ENCODE results near the gene DIP2A. TPM values are rescaled to one million over a fixed set of nuclear protein-coding genes. Genes with fewer than 3 reads are reported as not detected.

The DIP2A gene
- total and polyA plus RNA-seq, 4 donors, result 5.3 to 61.5 (median 28.0) TPM

DNA sequence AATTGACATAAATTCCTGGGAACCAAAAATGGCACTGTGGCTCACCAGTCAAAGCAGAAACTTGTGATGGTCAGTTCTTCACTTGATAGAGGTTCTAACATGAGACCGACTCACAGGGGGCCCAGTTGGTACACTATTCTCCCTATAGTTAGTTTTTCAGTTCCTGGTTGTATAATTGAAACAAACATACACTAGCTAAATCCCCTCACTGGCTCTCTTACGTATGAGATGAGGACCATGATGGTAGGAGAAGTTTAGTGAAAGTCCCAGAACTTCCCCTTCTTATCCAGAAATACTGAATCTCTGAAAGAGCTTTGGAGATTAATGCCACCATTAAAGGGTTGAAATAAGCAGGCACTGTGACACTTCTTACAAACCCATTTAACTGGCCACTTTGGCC lies 148.9 kb downstream of the DIP2A start:
- peaks cover 5% of the 10 kb centered on the region for H3K9me3 ChIP-seq (ENCODE audit: control insufficient read depth, low read length)

DNA sequence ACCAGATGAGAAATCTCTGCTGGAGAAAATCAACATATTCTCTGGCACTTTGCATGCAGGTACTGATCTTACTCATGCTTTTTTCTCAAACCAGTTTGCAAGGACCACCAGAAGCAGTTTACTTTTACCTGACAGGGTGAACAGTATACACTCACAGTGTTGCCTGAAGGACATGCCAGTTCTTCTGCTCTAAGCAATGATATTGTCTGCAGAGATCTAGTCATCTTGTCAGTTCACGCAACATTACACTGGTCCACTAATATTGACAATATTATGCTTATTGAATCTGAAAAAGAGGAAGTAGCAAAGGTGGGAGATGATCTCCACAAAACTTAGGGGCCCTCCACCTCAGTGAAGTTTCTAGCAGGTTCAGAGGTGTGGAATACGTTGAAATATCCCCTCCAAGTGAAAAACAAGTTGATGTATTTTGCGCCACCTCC lies 150.0 kb downstream of the DIP2A start:
- intact Hi-C loops (cut with DNase I), result no loop called here
- Histone ChIP-seq H3K4me3 (ENCODE audit: low read length in 2 of 2) (no peak overlapping the region), H3K9me3 (ENCODE audit: control insufficient read depth, low read length) (peaks cover 5% of the 10 kb centered on the region), H3K27me3 (ENCODE audit: control insufficient read depth in 1 of 2, insufficient read depth in 2 of 2, low read length in 1 of 2) (no peaks in the 10 kb centered on the region), H3K4me1 (ENCODE audit: control insufficient read depth in 1 of 2, insufficient read depth in 2 of 2, low read length in 2 of 2) (no peaks in the 10 kb centered on the region), H3K27ac (ENCODE audit: low read depth in 1 of 2, low read length in 2 of 2) (no peak overlapping the region), H3K36me3 (ENCODE audit: control insufficient read depth in 1 of 2, insufficient read depth in 2 of 2, low read length in 1 of 2) (no peaks in the 10 kb centered on the region)
- ATAC-seq (ENCODE audit: low FRiP score), result no peak
- 83% methylated on average over 3 of the region's 3 CpGs for WGBS, 2 donors
- no peak for DNase-seq

More for the DNA sequence above, 148.9 kb downstream of the DIP2A start:
- 91% methylated on average over 2 of the region's 2 CpGs for WGBS, 2 donors
- Histone ChIP-seq H3K27me3 (ENCODE audit: control insufficient read depth in 1 of 2, insufficient read depth in 2 of 2, low read length in 1 of 2) (no peaks in the 10 kb centered on the region), H3K36me3 (ENCODE audit: control insufficient read depth in 1 of 2, insufficient read depth in 2 of 2, low read length in 1 of 2) (no peaks in the 10 kb centered on the region), H3K27ac (ENCODE audit: low read depth in 1 of 2, low read length in 2 of 2) (no peak overlapping the region), H3K4me1 (ENCODE audit: control insufficient read depth in 1 of 2, insufficient read depth in 2 of 2, low read length in 2 of 2) (no peaks in the 10 kb centered on the region), H3K4me3 (ENCODE audit: low read length in 2 of 2) (no peak overlapping the region)
- DNase-seq (no peak), ATAC-seq (ENCODE audit: low FRiP score) (no peak)
- intact Hi-C loops (cut with DNase I), result no loop called here

DNA sequence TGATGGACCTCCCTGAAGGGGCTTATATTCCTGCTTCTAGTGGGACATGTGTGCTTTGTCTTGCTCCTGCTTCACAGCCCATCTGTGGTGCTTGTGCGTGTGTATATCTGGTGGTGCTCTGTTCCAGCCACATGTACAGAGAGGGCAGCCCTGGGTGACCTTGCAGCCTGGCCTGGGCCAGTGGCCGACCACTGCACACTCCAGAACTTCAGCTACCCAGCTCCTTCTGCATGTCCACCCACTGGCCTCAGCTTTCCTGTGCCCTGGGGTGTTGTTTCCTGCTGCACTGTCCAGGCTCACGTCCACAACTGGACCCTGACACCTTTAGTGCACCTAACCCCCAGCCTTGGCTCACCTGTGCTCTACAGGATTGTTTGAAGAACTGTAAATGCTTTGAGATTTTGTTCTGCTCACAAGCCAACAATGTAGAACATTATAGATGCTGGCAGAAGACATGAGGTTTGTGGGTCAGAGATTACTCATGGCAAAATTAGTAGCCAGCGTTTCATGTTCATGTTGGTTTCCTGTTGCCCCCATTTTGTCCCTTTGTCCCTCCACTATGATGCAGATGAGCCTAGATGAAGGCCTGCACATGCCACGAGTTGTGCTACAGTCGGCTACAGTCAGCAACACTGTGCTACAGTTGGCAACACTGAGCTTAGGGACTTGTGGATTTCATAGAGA lies 151.5 kb downstream of the DIP2A start:
- Histone ChIP-seq H3K9me3 (ENCODE audit: control insufficient read depth, low read length) (peaks cover 5% of the 10 kb centered on the region), H3K4me3 (ENCODE audit: low read length in 2 of 2) (no peak overlapping the region), H3K36me3 (ENCODE audit: control insufficient read depth in 1 of 2, insufficient read depth in 2 of 2, low read length in 1 of 2) (no peaks in the 10 kb centered on the region), H3K27ac (ENCODE audit: low read depth in 1 of 2, low read length in 2 of 2) (no peak overlapping the region), H3K27me3 (ENCODE audit: control insufficient read depth in 1 of 2, insufficient read depth in 2 of 2, low read length in 1 of 2) (no peaks in the 10 kb centered on the region), H3K4me1 (ENCODE audit: control insufficient read depth in 1 of 2, insufficient read depth in 2 of 2, low read length in 2 of 2) (no peaks in the 10 kb centered on the region)
- 79 to 91% methylated on average over 6 of the region's 6 CpGs for WGBS, 2 donors
- DNase-seq (no peak), ATAC-seq (ENCODE audit: low FRiP score) (no peak)
- intact Hi-C loops (cut with DNase I), result no loop called here

DNA sequence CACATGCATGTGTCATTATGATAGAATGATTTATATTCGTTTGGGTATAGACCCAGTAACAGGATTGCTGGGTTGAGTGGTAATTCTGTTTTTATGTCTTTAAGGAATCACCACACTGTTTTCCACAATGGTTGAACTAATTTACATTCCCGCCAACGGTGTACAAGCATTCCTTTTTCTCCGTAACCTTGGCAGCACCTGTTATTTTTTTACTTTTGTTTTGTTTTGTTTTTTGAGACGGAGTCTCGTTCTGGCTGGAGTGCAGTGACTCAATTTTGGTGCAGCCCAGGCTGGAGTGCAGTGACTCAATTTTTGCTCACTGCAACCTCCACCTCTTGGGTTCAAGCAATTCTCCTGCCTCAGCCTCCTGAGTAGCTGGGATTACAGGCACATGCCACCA lies 154.7 kb downstream of the DIP2A start:
- WGBS, 2 donors, result 55 to 62% methylated on average over 6 of the region's 6 CpGs
- no peak for ATAC-seq (ENCODE audit: low FRiP score)

DNA sequence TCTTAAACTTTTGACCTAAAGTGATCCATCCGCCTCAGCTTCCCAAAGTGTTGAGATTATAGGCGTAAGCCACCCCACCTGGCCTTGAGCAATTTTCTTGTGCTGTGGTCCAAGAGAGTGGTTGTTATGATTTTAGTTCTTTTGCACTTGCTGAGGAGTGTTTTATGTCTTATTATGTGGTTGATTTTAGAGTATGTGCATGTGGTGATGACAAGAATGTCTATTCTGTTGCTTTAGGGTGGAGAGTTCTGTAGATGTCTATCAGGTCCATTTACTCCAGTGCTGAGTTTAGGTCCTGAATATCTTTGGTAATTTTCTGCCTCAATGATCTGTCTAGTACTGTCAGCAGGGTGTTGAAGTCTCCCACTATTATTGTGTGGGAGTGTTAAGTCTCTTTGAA lies 157.4 kb downstream of the DIP2A start:
- ATAC-seq (ENCODE audit: low FRiP score) (no peak), DNase-seq (no peak)
- H3K4me1 ChIP-seq (ENCODE audit: control insufficient read depth in 1 of 2, insufficient read depth in 2 of 2, low read length in 2 of 2), result no peaks in the 10 kb centered on the region
- H3K27ac ChIP-seq (ENCODE audit: low read depth in 1 of 2, low read length in 2 of 2), result no peak overlapping the region
- no peaks in the 10 kb centered on the region for H3K9me3 ChIP-seq (ENCODE audit: control insufficient read depth, low read length)
- intact Hi-C loops (cut with DNase I), result no loop called here
- 95 to 97% methylated on average over 2 of the region's 2 CpGs for WGBS, 2 donors
- H3K4me3 ChIP-seq (ENCODE audit: low read length in 2 of 2), result no peak overlapping the region
- no peaks in the 10 kb centered on the region for H3K36me3 ChIP-seq (ENCODE audit: control insufficient read depth in 1 of 2, insufficient read depth in 2 of 2, low read length in 1 of 2)
- no peaks in the 10 kb centered on the region for H3K27me3 ChIP-seq (ENCODE audit: control insufficient read depth in 1 of 2, insufficient read depth in 2 of 2, low read length in 1 of 2)

More for the DNA sequence above, 154.7 kb downstream of the DIP2A start:
- intact Hi-C loops (cut with DNase I), result no loop called here
- peaks cover 5% of the 10 kb centered on the region for H3K9me3 ChIP-seq (ENCODE audit: control insufficient read depth, low read length)
- no peaks in the 10 kb centered on the region for H3K4me1 ChIP-seq (ENCODE audit: control insufficient read depth in 1 of 2, insufficient read depth in 2 of 2, low read length in 2 of 2)
- H3K27me3 ChIP-seq (ENCODE audit: control insufficient read depth in 1 of 2, insufficient read depth in 2 of 2, low read length in 1 of 2), result no peaks in the 10 kb centered on the region
- H3K4me3 ChIP-seq (ENCODE audit: low read length in 2 of 2), result no peak overlapping the region
- no peak overlapping the region for H3K27ac ChIP-seq (ENCODE audit: low read depth in 1 of 2, low read length in 2 of 2)
- H3K36me3 ChIP-seq (ENCODE audit: control insufficient read depth in 1 of 2, insufficient read depth in 2 of 2, low read length in 1 of 2), result no peaks in the 10 kb centered on the region
- DNase-seq, result no peak

DNA sequence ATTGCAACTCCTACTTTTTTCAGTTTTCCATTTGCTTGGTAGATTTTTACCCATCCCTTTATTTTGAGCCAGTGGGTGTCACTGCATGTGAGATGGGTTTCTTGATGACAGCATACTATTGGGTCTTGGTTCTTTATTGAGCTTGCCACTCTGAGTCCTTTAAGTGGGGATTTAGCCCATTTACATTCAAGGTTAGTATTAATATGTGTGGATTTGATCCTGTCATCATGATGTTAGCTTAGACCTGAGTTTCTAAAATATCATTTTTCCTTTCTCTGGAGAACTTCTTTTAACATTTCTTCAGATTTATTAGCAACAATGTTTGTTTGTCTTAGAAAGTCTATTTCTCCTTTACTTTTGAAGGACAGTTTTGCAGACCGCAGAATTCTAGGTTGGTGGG lies 158.0 kb downstream of the DIP2A start:
- no peaks in the 10 kb centered on the region for H3K27me3 ChIP-seq (ENCODE audit: control insufficient read depth in 1 of 2, insufficient read depth in 2 of 2, low read length in 1 of 2)
- H3K9me3 ChIP-seq (ENCODE audit: control insufficient read depth, low read length), result no peaks in the 10 kb centered on the region
- DNase-seq, result no peak
- no peaks in the 10 kb centered on the region for H3K36me3 ChIP-seq (ENCODE audit: control insufficient read depth in 1 of 2, insufficient read depth in 2 of 2, low read length in 1 of 2)
- no peak for ATAC-seq (ENCODE audit: low FRiP score)
- H3K4me3 ChIP-seq (ENCODE audit: low read length in 2 of 2), result no peak overlapping the region
- 81 to 86% methylated on average over 1 of the region's 1 CpG for WGBS, 2 donors
- intact Hi-C loops (cut with DNase I), result no loop called here
- no peaks in the 10 kb centered on the region for H3K4me1 ChIP-seq (ENCODE audit: control insufficient read depth in 1 of 2, insufficient read depth in 2 of 2, low read length in 2 of 2)
- no peak overlapping the region for H3K27ac ChIP-seq (ENCODE audit: low read depth in 1 of 2, low read length in 2 of 2)

DNA sequence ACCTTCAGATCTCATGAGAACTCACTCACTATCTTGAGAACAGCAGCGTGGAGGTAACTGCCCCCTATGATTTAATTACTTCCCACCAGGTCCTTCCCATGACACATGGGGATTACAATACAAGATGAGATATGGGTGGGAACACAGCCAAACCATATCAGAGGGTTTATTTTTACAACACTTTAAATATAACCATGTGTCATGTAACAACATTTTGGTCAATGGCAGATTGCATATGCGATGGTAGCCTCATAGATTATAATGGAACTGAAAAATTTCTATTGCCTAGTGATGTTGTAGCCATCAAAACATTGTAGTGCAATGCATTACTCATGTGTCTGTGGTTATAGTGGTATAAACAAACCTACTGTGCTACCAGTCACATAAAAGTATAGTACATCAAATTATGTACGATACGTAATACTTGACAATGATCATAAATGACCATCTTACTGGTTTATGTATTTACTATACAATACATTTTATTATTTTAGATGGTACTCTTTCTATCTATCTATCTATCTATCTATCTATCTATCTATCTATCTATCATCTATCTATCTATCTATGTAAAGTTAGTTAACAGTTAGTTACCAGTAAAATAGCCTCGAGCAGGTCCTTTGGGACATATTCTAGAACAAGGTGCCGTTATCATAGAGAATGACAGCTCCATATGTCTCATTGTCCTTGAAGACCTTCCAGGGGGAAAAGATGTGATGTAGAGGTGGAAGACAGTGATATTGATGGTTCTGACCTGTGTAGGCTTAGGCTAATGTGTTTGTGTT lies 158.8 kb downstream of the DIP2A start:
- Histone ChIP-seq H3K27ac (ENCODE audit: low read depth in 1 of 2, low read length in 2 of 2) (no peak overlapping the region), H3K4me3 (ENCODE audit: low read length in 2 of 2) (no peak overlapping the region), H3K36me3 (ENCODE audit: control insufficient read depth in 1 of 2, insufficient read depth in 2 of 2, low read length in 1 of 2) (no peaks in the 10 kb centered on the region), H3K4me1 (ENCODE audit: control insufficient read depth in 1 of 2, insufficient read depth in 2 of 2, low read length in 2 of 2) (no peaks in the 10 kb centered on the region), H3K27me3 (ENCODE audit: control insufficient read depth in 1 of 2, insufficient read depth in 2 of 2, low read length in 1 of 2) (no peaks in the 10 kb centered on the region), H3K9me3 (ENCODE audit: control insufficient read depth, low read length) (no peaks in the 10 kb centered on the region)
- no peak for ATAC-seq (ENCODE audit: low FRiP score)
- WGBS, 2 donors, result 73 to 77% methylated on average over 6 of the region's 6 CpGs
- no peak for DNase-seq
- intact Hi-C loops (cut with DNase I), result no loop called here

DNA sequence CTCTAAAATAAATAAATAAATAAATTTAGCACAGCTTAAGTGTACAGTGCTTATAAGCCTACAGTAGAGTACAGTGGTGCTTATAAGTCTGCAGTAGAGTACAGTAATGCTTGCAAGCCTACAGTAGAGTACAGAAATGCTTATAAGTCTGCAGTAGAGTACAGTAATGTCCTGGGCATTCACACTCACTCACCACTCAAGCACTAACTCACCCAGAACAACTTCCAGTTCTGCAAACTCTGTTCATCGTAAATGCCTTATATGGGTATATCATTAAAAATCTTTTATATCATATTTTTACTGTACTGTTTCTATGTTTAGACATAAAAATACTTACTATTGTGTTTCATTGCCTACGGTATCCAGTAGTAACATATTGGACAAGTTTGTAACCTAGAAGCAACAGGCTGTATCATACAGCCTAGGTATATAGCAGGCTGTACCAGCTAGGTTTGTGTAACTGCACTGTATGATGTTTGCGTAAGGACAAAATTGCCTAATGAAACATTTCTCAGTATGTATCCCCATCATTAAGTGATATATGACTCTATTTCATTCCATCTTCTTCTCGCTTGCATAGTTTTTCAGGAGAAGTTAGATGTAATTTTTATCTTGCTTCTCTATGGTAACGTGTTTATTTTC lies 160.2 kb downstream of the DIP2A start:
- Histone ChIP-seq H3K9me3 (ENCODE audit: control insufficient read depth, low read length) (no peaks in the 10 kb centered on the region), H3K27ac (ENCODE audit: low read depth in 1 of 2, low read length in 2 of 2) (no peak overlapping the region), H3K27me3 (ENCODE audit: control insufficient read depth in 1 of 2, insufficient read depth in 2 of 2, low read length in 1 of 2) (no peaks in the 10 kb centered on the region), H3K4me1 (ENCODE audit: control insufficient read depth in 1 of 2, insufficient read depth in 2 of 2, low read length in 2 of 2) (no peaks in the 10 kb centered on the region), H3K4me3 (ENCODE audit: low read length in 2 of 2) (no peak overlapping the region), H3K36me3 (ENCODE audit: control insufficient read depth in 1 of 2, insufficient read depth in 2 of 2, low read length in 1 of 2) (no peaks in the 10 kb centered on the region)
- ATAC-seq (ENCODE audit: low FRiP score), result no peak
- no peak for DNase-seq
- intact Hi-C loops (cut with DNase I), result no loop called here
- WGBS, 2 donors, result 88% methylated on average over 5 of the region's 5 CpGs

Measured in aorta (tissue), 5 donors.